Esophagus (tissue), 2 donors: Measurements from ENCODE around the gene AMOTL2. TPM values are rescaled to one million over a fixed set of nuclear protein-coding genes. Genes with fewer than 3 reads are reported as not detected.

Experiments used
- H3K27ac ChIP-seq, 2 donors: one replicate each; pipeline ENCODE4 v1.5.1; 2013; ENCODE audit warnings: low read depth in 2 of 2, mild to moderate bottlenecking in 2 of 2, inconsistent platforms in 1 of 2, low read length in 1 of 2, moderate library complexity in 1 of 2
- H3K27me3 ChIP-seq, 2 donors: one replicate each; pipeline ENCODE4 v1.6.1; 2013; ENCODE audit warnings: low read length in 2 of 2, control low read depth in 1 of 2, mild to moderate bottlenecking in 1 of 2; ENCODE audit not compliant: insufficient read depth in 2 of 2, control insufficient read depth in 1 of 2
- H3K36me3 ChIP-seq, 2 donors: one replicate each; pipeline ENCODE4 v1.6.1; 2013; ENCODE audit warnings: low read length in 1 of 2; ENCODE audit not compliant: control insufficient read depth in 2 of 2, insufficient read depth in 2 of 2
- H3K4me1 ChIP-seq, 2 donors: one replicate each; pipeline ENCODE4 v1.6.1; 2013; ENCODE audit warnings: low read length in 1 of 2; ENCODE audit not compliant: control insufficient read depth in 2 of 2, insufficient read depth in 2 of 2
- H3K4me3 ChIP-seq, 2 donors: one replicate each; pipeline ENCODE4 v1.5.1; 2013; ENCODE audit warnings: low read length in 2 of 2, mild to moderate bottlenecking in 2 of 2, low read depth in 1 of 2, moderate library complexity in 1 of 2
- H3K9me3 ChIP-seq, 2 donors: one replicate each; pipeline ENCODE4 v1.6.1; 2013; ENCODE audit warnings: mild to moderate bottlenecking in 2 of 2, low read depth in 1 of 2, low read length in 1 of 2, moderate library complexity in 1 of 2; ENCODE audit not compliant: control insufficient read depth in 2 of 2, insufficient read depth in 1 of 2
- WGBS, 2 donors: extraction: QIAGEN DNeasy Blood & Tissue Kit; methylation state at CpG; one replicate each; pipeline ENCODE4 v1.1.7; 2013; 5-methylcytosine and 5-hydroxymethylcytosine counted together
- polyA plus RNA-seq, 2 donors: library from polyadenylated mRNA; stranded (reverse); fragments of 200-250 nt; gene quantifications; one replicate each; pipeline ENCODE4 v1.2.3, GENCODE V29; 2013
- donor health status: healthy with polysubstance abuse.
- donor health status: Bipolar disorder and iron deficiency.

The AMOTL2 gene
- polyA plus RNA-seq, 2 donors = 21.2 to 23.2 TPM

DNA sequence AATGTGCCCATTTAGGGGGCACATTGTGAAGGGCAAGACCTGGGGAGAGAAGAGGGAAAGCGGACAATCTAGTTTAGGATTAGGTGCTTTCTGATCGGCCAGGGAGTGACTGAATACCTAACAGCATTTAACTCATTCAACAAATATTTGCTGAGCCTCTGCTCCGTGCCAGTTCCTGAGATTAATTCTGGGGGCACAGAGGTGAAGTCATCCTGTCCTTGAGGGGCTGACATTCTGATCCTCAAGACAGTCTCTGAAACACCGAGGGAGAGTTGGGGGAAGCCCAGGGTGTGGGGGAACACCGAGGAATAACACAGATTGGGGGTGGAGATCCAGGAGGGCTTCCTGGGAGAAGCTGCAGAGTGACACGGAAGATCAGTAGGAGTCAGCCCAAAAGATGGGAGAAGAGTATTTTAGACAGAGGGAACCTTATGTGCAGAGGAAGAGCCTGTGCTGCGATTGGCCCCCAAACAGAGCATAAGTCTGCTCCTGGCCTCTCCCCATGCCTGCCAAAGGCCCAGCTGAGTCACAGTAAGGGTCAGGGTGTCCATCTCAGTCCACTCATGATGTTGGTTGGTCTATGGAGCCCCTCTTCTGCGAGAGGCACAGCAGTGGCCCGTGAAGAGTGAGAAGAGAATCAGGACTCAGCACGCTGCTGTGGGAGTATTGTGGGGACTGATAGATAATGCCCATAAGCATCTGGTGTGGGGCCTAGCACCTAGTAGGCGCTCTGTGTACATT, 60.2 kb downstream of the AMOTL2 start:
- no peaks in the 10 kb centered on the region for H3K36me3 ChIP-seq
- H3K4me3 ChIP-seq = peak overlapping the region; percentile 42 to 60
- peaks cover 14 to 43% of the 10 kb centered on the region in 2 donors for H3K4me1 ChIP-seq
- H3K27me3 ChIP-seq = no peaks in the 10 kb centered on the region
- no peaks in the 10 kb centered on the region for H3K9me3 ChIP-seq
- WGBS, 2 donors = 64 to 69% methylated on average over 11 of the region's 11 CpGs
- peak overlapping the region; percentile 93 to 95 for H3K27ac ChIP-seq

- 11 to 19% methylated on average over 54 to 74 of the region's 74 CpGs for WGBS, 2 donors
- H3K4me1 ChIP-seq = peaks cover 18 to 45% of the 10 kb centered on the region in 2 donors
- peak overlapping the region; percentile 93 to 95 for H3K27ac ChIP-seq
- peak overlapping the region; percentile 42 to 60 for H3K4me3 ChIP-seq
- no peaks in the 10 kb centered on the region for H3K27me3 ChIP-seq
- no peaks in the 10 kb centered on the region for H3K36me3 ChIP-seq
- no peaks in the 10 kb centered on the region for H3K9me3 ChIP-seq
Observed at GRCh38 chr3:134312873-134313846, 61.1 kb downstream of the AMOTL2 start.

DNA sequence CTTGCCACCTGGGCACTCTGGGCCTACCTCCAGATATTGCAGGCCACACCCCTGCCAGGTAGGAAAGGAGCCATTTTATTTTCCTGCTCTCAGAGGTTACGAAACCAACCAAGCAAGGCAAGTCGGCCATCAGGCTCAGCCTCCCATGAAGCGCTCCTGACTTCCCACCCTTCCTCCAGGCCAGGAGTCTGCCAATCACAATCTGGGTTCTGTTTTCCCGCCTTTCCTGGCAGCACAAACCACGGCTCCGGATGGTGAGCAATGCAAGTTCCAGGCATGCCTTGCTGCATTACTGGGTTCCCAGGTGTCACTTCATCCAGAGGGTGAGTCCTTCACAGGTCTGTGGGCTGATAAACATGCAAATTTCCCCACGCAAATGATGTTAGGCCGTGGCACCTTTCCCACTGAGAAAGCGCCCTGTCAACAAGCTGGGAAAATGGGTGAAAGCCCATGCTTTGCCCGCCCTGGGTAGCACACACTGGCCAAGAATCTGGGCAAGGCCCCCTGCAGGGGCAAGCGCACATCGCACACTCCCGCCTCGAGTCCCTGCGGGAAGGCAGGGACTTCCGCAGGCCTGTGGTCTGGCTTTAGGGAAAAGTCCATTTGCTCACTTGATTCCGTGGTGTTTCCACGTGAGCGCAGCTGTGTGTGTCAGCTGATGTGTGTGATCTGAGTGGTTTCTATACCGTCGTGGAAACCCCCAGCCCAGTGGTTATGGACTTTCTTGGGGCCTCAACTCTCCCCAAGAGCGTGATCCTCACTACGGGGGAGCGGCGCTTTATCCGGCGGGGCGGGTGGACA, 62.0 kb downstream of the AMOTL2 start:
- no peaks in the 10 kb centered on the region for H3K27me3 ChIP-seq
- 56 to 67% methylated on average over 28 of the region's 28 CpGs for WGBS, 2 donors
- peaks cover 18 to 43% of the 10 kb centered on the region in 2 donors for H3K4me1 ChIP-seq

DNA sequence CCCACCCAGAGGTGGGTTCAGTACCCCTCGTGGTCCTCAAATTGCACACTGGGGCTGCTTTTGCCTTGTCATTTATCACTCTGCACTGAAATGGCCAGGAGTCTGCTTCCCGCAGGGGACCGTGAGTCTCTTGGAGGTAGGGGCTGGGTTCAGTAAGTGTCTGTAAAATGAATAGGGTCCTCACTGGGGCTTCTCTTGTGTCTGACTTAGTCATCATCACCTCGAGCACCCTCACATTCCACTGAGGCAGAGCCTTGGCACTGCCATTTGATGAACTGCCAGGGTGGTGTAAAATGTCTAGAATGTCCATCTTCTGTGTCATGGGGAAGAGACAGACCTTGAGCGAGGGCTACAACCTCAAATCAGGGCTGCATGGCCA, 62.6 kb downstream of the AMOTL2 start:
- peak overlapping the region; percentile 93 to 95 for H3K27ac ChIP-seq
- H3K4me3 ChIP-seq = no peak overlapping the region
- H3K36me3 ChIP-seq = no peaks in the 10 kb centered on the region
- H3K4me1 ChIP-seq = peaks cover 18 to 40% of the 10 kb centered on the region in 2 donors
- no peaks in the 10 kb centered on the region for H3K27me3 ChIP-seq
- H3K9me3 ChIP-seq = no peaks in the 10 kb centered on the region
- WGBS, 2 donors = 58 to 66% methylated on average over 5 of the region's 5 CpGs

More for the DNA sequence above, 62.0 kb downstream of the AMOTL2 start:
- Histone ChIP-seq H3K36me3 (no peaks in the 10 kb centered on the region), H3K4me3 (no peak overlapping the region), H3K27ac (peak overlapping the region; percentile 93 to 95), H3K9me3 (no peaks in the 10 kb centered on the region)

- Histone ChIP-seq H3K9me3 (no peaks in the 10 kb centered on the region), H3K4me1 (peaks cover 18 to 40% of the 10 kb centered on the region in 2 donors), H3K27me3 (no peaks in the 10 kb centered on the region), H3K27ac (peak overlapping the region; percentile 93 to 95), H3K4me3 (no peak overlapping the region), H3K36me3 (no peaks in the 10 kb centered on the region)
- 40 to 43% methylated on average over 2 of the region's 2 CpGs for WGBS, 2 donors
Observed at GRCh38 chr3:134311265-134311664, 63.0 kb downstream of the AMOTL2 start.

- no peaks in the 10 kb centered on the region for H3K27me3 ChIP-seq
- no peak overlapping the region for H3K4me3 ChIP-seq
- WGBS, 2 donors = 67 to 75% methylated on average over 9 of the region's 9 CpGs
- H3K4me1 ChIP-seq = peaks cover 12 to 34% of the 10 kb centered on the region in 2 donors
- H3K9me3 ChIP-seq = no peaks in the 10 kb centered on the region
- H3K36me3 ChIP-seq = no peaks in the 10 kb centered on the region
- H3K27ac ChIP-seq = peak overlapping the region; percentile 9 to 15
Observed at GRCh38 chr3:134309987-134310700, 64.1 kb downstream of the AMOTL2 start.

DNA sequence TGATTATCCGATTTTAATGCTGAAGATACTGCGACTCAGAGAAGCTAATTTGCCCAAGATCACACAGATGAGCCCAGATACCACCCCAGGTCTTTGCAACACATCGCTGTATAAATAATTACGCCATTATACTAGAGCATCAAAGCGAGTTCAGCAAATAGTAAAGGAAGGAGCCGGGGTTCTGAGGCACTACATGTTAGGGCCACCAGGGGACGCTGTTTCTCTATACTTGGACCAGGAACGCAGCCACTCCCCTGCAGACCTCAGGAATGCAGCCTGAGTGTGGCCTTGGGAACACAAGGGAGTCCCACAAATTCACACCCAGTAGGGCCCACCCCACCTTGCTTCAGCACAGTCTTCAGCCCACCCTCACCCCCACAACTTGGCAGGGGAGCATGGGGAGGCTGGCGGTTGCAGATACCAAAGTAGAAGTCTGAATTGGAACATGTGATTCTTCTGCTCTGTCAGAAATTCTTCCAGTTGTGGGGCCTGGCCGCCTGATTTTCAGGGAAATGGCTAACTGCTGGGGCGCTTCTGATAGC, 65.8 kb downstream of the AMOTL2 start:
- H3K9me3 ChIP-seq = no peaks in the 10 kb centered on the region
- H3K36me3 ChIP-seq = no peaks in the 10 kb centered on the region
- peaks cover 4 to 17% of the 10 kb centered on the region in 2 donors for H3K4me1 ChIP-seq
- H3K27ac ChIP-seq = peak overlapping the region; percentile 54 to 65
- H3K4me3 ChIP-seq = peak overlapping the region in 1 of 2 donors; percentile 19
- no peaks in the 10 kb centered on the region for H3K27me3 ChIP-seq
- 7 to 8% methylated on average over 11 of the region's 11 CpGs for WGBS, 2 donors

GRCh38 chr3:134307425-134307824, 66.8 kb downstream of the AMOTL2 start:
- no peaks in the 10 kb centered on the region for H3K36me3 ChIP-seq
- no peaks in the 10 kb centered on the region for H3K27me3 ChIP-seq
- 37 to 41% methylated on average over 2 of the region's 2 CpGs for WGBS, 2 donors
- H3K4me1 ChIP-seq = peaks cover 4 to 13% of the 10 kb centered on the region in 2 donors
- H3K9me3 ChIP-seq = no peaks in the 10 kb centered on the region
- H3K27ac ChIP-seq = no peak overlapping the region
- no peak overlapping the region for H3K4me3 ChIP-seq
